ENCODE results near the gene TMEM260.

The TMEM260 gene

GRCh38 chr14:56554301-56554700 lies 25.3 kb upstream of the TMEM260 start:
- TF ChIP-seq ESRRG (CRISPR knock-in tag; IDR thresholded peaks at IDR 0.05): no peak
- TF ChIP-seq OSR1 (CRISPR knock-in tag; IDR thresholded peaks at IDR 0.05): no peak
- ATAC-seq: no peak

DNA sequence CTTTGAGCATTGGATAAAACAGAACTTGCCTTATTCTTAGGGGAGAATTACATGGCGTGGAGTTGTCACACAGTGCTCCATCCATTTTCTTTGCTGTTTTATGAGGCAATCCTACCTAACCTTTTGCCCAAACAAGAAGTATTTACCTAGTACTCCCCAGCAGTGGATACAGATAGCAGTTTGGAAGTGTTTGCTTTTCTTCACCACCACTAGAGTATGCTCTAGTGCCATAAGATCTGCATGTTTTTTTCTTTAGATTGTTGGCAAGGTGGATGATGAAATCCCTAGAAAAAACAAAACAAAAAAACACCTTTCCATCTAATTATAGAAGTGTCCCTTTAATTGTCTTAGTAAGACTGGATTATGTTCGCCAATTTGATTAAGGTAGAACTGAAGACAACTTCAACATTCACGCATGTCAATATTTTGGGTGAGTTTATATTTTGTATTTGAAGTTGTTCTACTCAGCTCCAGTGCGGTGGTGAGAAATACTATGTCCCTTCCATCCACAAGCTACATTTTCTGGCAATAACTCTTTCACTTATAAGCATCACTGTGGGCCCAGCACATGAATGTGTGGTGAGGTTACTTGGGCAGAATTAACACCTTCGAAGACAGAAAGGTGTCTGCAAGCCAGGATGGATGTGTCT lies 23.6 kb upstream of the TMEM260 start:
- no peak for TF ChIP-seq ARNTL (CRISPR knock-in tag; IDR thresholded peaks at IDR 0.05; ENCODE audit: borderline replicate concordance, low read depth)
- no peak for TF ChIP-seq CSRNP3 (CRISPR knock-in tag; IDR thresholded peaks at IDR 0.05)
- TF ChIP-seq BACH2 (CRISPR knock-in tag; IDR thresholded peaks at IDR 0.05; ENCODE audit: borderline replicate concordance): no peak
- TF ChIP-seq ZNF8 (CRISPR knock-in tag; IDR thresholded peaks at IDR 0.05): no peak
- TF ChIP-seq ZFP30 (CRISPR knock-in tag; IDR thresholded peaks at IDR 0.05): no peak
- TF ChIP-seq SNAI2 (CRISPR knock-in tag; IDR thresholded peaks at IDR 0.05): no peak
- no peak for TF ChIP-seq ISL1 (CRISPR knock-in tag; IDR thresholded peaks at IDR 0.05)
- TF ChIP-seq, protein P1, sequence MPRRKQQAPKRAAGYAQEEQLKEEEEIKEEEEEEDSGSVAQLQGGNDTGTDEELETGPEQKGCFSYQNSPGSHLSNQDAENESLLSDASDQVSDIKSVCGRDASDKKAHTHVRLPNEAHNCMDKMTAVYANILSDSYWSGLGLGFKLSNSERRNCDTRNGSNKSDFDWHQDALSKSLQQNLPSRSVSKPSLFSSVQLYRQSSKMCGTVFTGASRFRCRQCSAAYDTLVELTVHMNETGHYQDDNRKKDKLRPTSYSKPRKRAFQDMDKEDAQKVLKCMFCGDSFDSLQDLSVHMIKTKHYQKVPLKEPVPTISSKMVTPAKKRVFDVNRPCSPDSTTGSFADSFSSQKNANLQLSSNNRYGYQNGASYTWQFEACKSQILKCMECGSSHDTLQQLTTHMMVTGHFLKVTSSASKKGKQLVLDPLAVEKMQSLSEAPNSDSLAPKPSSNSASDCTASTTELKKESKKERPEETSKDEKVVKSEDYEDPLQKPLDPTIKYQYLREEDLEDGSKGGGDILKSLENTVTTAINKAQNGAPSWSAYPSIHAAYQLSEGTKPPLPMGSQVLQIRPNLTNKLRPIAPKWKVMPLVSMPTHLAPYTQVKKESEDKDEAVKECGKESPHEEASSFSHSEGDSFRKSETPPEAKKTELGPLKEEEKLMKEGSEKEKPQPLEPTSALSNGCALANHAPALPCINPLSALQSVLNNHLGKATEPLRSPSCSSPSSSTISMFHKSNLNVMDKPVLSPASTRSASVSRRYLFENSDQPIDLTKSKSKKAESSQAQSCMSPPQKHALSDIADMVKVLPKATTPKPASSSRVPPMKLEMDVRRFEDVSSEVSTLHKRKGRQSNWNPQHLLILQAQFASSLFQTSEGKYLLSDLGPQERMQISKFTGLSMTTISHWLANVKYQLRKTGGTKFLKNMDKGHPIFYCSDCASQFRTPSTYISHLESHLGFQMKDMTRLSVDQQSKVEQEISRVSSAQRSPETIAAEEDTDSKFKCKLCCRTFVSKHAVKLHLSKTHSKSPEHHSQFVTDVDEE (CRISPR knock-in tag; IDR thresholded peaks at IDR 0.05): no peak
- TF ChIP-seq, protein P2, sequence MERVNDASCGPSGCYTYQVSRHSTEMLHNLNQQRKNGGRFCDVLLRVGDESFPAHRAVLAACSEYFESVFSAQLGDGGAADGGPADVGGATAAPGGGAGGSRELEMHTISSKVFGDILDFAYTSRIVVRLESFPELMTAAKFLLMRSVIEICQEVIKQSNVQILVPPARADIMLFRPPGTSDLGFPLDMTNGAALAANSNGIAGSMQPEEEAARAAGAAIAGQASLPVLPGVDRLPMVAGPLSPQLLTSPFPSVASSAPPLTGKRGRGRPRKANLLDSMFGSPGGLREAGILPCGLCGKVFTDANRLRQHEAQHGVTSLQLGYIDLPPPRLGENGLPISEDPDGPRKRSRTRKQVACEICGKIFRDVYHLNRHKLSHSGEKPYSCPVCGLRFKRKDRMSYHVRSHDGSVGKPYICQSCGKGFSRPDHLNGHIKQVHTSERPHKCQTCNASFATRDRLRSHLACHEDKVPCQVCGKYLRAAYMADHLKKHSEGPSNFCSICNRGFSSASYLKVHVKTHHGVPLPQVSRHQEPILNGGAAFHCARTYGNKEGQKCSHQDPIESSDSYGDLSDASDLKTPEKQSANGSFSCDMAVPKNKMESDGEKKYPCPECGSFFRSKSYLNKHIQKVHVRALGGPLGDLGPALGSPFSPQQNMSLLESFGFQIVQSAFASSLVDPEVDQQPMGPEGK (CRISPR knock-in tag; IDR thresholded peaks at IDR 0.05; ENCODE audit: borderline replicate concordance): no peak
- no peak for TF ChIP-seq TOX (CRISPR knock-in tag; IDR thresholded peaks at IDR 0.05; ENCODE audit: borderline replicate concordance)
- TF ChIP-seq CSDC2 (CRISPR knock-in tag; IDR thresholded peaks at IDR 0.05): no peak
- no peak for TF ChIP-seq CREB5 (CRISPR knock-in tag; IDR thresholded peaks at IDR 0.05; ENCODE audit: low read depth)
- no peak for TF ChIP-seq ZFP3 (CRISPR knock-in tag; IDR thresholded peaks at IDR 0.05)
- TF ChIP-seq ZNF565 (CRISPR knock-in tag; conservative IDR thresholded peaks at IDR 0.05; ENCODE audit: low read depth): no peak
- TF ChIP-seq PPARA (CRISPR knock-in tag; IDR thresholded peaks at IDR 0.05; ENCODE audit: borderline replicate concordance): no peak
- TF ChIP-seq POU6F1 (CRISPR knock-in tag; IDR thresholded peaks at IDR 0.05; ENCODE audit: borderline replicate concordance, low read depth): no peak
- ATAC-seq: peak; percentile 82

- TF ChIP-seq ESRRG (CRISPR knock-in tag; IDR thresholded peaks at IDR 0.05) (no peak), BACH2 (CRISPR knock-in tag; IDR thresholded peaks at IDR 0.05; ENCODE audit: borderline replicate concordance) (no peak), GLIS3 (CRISPR knock-in tag; IDR thresholded peaks at IDR 0.05) (no peak), ZFP30 (CRISPR knock-in tag; IDR thresholded peaks at IDR 0.05) (no peak), CREB5 (CRISPR knock-in tag; IDR thresholded peaks at IDR 0.05; ENCODE audit: low read depth) (no peak)
- TF ChIP-seq, protein P2 (CRISPR knock-in tag; IDR thresholded peaks at IDR 0.05; ENCODE audit: borderline replicate concordance): no peak
- no peak for ATAC-seq
These were observed 20.4 kb upstream of the TMEM260 start for GRCh38 chr14:56559182-56559581.

Measured in SK-N-SH treated with all-trans-retinoic acid at 6 μM for 48 hours (cell line).